ENCODE results near the gene ARHGAP32.

Gene ARHGAP32

DNA sequence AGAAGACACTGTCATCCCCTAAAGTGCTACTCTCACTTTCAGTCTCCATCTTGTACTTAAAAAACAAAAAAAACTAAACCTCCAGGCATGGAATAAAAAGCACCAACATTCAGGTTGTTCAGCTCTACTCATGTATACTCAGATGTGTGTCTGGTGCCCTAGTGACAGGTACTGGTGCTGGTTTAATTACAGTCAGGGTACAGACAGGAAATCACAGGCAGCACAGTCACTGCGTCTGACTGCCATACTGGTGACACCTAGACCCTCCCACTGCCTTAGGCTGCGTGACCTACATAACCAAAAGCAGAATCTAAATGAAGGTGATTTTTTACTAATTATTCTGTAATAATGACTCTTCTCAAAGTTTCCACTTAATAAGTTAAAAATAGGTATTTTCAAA lies at the start of gene ARHGAP32:
Gene ARHGAP32, minus strand, starts transcription at position 176 of the 400 bp plus-strand sequence. Its CDS starts 127 bp downstream, at position 49.
- no peak for DNase-seq (ENCODE audit: extremely low read depth, low read depth)
- H3K4me3 ChIP-seq (replicated peaks; ENCODE audit: low read depth, low read length): no peak within 1 kb of the TSS
- TF ChIP-seq, protein P1, sequence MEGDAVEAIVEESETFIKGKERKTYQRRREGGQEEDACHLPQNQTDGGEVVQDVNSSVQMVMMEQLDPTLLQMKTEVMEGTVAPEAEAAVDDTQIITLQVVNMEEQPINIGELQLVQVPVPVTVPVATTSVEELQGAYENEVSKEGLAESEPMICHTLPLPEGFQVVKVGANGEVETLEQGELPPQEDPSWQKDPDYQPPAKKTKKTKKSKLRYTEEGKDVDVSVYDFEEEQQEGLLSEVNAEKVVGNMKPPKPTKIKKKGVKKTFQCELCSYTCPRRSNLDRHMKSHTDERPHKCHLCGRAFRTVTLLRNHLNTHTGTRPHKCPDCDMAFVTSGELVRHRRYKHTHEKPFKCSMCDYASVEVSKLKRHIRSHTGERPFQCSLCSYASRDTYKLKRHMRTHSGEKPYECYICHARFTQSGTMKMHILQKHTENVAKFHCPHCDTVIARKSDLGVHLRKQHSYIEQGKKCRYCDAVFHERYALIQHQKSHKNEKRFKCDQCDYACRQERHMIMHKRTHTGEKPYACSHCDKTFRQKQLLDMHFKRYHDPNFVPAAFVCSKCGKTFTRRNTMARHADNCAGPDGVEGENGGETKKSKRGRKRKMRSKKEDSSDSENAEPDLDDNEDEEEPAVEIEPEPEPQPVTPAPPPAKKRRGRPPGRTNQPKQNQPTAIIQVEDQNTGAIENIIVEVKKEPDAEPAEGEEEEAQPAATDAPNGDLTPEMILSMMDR (IDR thresholded peaks at IDR 0.05; ENCODE audit: low read depth, low read length, missing control alignments): no peak

DNA sequence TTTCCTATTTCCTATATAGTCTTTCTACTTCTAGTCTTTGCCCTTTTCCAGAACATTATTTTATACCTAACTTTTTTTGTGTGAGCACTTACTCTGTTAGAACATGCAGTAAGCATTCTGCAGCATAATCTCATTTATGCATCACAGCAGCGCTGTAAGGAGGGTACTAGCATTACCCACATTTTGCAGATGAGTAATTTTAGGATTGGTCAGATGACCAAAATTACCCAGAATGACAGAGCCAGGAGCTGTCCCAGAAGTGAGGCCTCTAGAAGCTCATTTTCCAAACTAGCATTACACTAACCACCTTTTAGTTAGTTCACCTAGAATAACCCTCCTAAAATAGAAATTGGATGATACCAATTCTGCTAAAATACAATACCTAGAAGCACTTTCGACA lies 47.1 kb upstream of the ARHGAP32 start:
- TF ChIP-seq, protein P1 (IDR thresholded peaks at IDR 0.05; ENCODE audit: low read depth, low read length, missing control alignments): no peak
- no peak overlapping the region for H3K4me3 ChIP-seq (replicated peaks; ENCODE audit: low read depth, low read length)

DNA sequence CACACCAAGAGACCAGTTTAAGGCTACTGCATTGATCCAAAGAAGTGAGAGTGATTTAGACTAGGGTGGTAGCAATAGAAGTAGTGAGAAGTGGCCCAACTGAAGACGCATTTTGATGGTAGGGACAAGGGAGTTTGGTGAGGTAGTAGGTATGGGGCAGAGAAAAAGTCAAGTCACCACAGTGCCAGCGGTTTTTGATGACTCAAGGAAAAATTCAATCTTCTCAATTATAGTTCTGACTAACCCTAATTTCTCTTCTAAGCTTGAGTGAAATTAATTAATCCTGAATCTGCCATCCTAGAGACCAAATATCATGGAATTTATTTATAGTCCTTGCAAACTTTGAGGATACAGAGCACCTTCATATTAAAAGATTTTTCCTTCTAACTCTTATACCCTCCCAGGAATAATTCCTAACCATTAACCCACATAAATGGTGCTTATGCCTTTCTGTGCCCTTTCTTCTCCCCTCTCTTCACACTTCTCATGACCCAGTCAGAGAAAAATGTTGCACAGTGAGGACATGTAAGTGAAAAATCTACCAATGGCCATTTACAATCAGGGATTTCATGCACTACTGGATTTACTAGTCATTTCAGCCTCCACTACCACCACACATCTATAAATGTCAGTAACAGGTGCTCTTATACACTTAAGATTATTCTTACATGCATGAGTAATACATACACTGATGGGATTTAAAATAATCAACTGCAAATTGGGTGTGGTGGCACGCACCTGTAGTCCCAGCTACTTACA lies 45.9 kb upstream of the ARHGAP32 start:
- DNase-seq (ENCODE audit: extremely low read depth, low read depth): no peak

More for the DNA sequence above, 47.1 kb upstream of the ARHGAP32 start:
- DNase-seq (ENCODE audit: extremely low read depth, low read depth): no peak

GRCh38 chr11:129237456-129237855 lies 45.3 kb upstream of the ARHGAP32 start:
- DNase-seq (ENCODE audit: extremely low read depth, low read depth): no peak
- TF ChIP-seq, protein P1 (IDR thresholded peaks at IDR 0.05; ENCODE audit: low read depth, low read length, missing control alignments): no peak
- no peak overlapping the region for H3K4me3 ChIP-seq (replicated peaks; ENCODE audit: low read depth, low read length)

More for the DNA sequence above, 45.9 kb upstream of the ARHGAP32 start:
- H3K4me3 ChIP-seq (replicated peaks; ENCODE audit: low read depth, low read length): no peak overlapping the region
- TF ChIP-seq, protein P1 (IDR thresholded peaks at IDR 0.05; ENCODE audit: low read depth, low read length, missing control alignments): no peak

DNA sequence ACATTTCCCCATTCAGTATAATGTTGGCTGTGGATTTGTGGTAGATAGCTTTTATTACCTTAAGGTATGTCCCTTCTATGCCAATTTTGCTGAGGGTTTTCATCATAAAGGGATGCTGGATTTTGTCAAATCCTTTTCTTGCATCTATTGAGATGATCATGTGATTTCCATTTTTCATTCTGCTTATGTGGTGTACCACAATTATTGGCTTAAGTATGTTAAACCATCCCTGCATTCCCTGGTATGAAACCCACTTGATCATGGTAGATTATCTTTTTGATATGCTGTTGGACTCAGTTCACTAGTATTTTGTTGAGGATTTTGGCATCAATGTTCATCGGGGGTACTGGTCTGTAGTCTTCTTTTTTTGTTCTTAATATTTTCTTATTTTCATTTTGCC lies 44.7 kb upstream of the ARHGAP32 start:
- DNase-seq (ENCODE audit: extremely low read depth, low read depth): no peak
- TF ChIP-seq, protein P1 (IDR thresholded peaks at IDR 0.05; ENCODE audit: low read depth, low read length, missing control alignments): no peak
- no peak overlapping the region for H3K4me3 ChIP-seq (replicated peaks; ENCODE audit: low read depth, low read length)

GRCh38 chr11:129234978-129235377 lies 42.9 kb upstream of the ARHGAP32 start:
- no peak overlapping the region for H3K4me3 ChIP-seq (replicated peaks; ENCODE audit: low read depth, low read length)
- DNase-seq (ENCODE audit: extremely low read depth, low read depth): no peak
- TF ChIP-seq, protein P1 (IDR thresholded peaks at IDR 0.05; ENCODE audit: low read depth, low read length, missing control alignments): no peak
